Activated CD8-positive, alpha-beta T cell treated with anti-CD3 and anti-CD28 coated beads for 36 hours (primary cell): ENCODE data around the gene TLNRD1. TPM values are rescaled to one million over a fixed set of nuclear protein-coding genes. Genes with fewer than 3 reads are reported as not detected.

Source experiments
- ATAC-seq: fragments of 200-7000 bp; cut with Tn5 transposase; one replicate; pipeline ENCODE4 v1.10.0; 2021; ENCODE audit warnings: mild to moderate bottlenecking, moderate library complexity
- CTCF ChIA-PET: fragments of 350-600 bp; sonication (Branson Sonifier 250); formaldehyde crosslinking; loops from one replicate; lab custom pipeline; 2021; ENCODE audit warnings: antibody characterized with exemption; lab: Charles Lee
- POLR2A ChIA-PET: fragments of 350-600 bp; sonication (Branson Sonifier 250); formaldehyde crosslinking; loops from one replicate; lab custom pipeline; 2021; ENCODE audit warnings: antibody characterized with exemption; lab: Charles Lee
- DNase-seq: peaks from one replicate; pipeline ENCODE4 v3.0.0-alpha.2; 2020
- H3K27ac Mint-ChIP-seq: one replicate; pipeline ENCODE4 v1.8.0; 2021; ENCODE audit warnings: mild to moderate bottlenecking, mixed read lengths
- H3K27me3 Mint-ChIP-seq: one replicate; pipeline ENCODE4 v1.8.0; 2021; ENCODE audit warnings: mixed read lengths
- H3K36me3 Mint-ChIP-seq: one replicate; pipeline ENCODE4 v1.8.0; 2021; ENCODE audit warnings: low read depth, mixed read lengths
- H3K4me1 Mint-ChIP-seq: one replicate; pipeline ENCODE4 v1.8.0; 2021; ENCODE audit warnings: low read depth, mixed read lengths
- H3K4me3 Mint-ChIP-seq: one replicate; pipeline ENCODE4 v1.8.0; 2021; ENCODE audit warnings: mild to moderate bottlenecking, moderate library complexity, mixed read lengths
- H3K9me3 Mint-ChIP-seq: one replicate; pipeline ENCODE4 v1.8.0; 2021; ENCODE audit warnings: mixed read lengths
- intact Hi-C: fragments of 100-400 bp; cut with micrococcal nuclease; formaldehyde crosslinking; loops from one replicate; pipeline ENCODE4 v1.10.0; 2022
- total RNA-seq, 2 experiments: library from RNA; stranded (reverse); gene quantifications; one replicate each; pipeline ENCODE4 v1.2.3, GENCODE V29; 2021
- TF ChIP-seq, protein P1 (sequence below): fragments of 200-600 bp; IDR thresholded peaks from one replicate; pipeline ENCODE4 v1.8.0; 2022; ENCODE audit warnings: antibody characterized with exemption, mild to moderate bottlenecking

Gene TLNRD1
- total RNA-seq, 2 experiments from 2014 or later, result 19.3 to 20.1 TPM

DNA sequence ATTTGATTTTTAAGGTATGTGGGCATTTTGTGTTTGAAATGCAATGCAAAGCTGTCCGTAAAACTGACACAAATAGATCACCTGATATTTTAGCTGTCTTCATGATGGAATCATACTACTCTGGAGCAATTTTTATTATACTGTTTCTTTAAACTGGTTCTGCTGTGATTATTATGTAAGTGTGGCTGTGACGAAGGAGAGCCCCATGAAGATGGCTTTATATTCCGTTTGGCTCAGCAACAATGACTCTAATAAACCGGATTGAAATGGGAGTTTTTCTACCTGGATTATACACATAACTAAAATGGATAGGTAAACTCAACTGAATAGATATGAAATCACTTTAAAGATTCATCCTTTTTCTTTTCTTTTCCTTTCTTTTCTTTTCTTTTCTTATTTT is 9.4 kb downstream of the TLNRD1 start:
- CTCF ChIA-PET, result interaction anchor here (0.7 to 3.8 kb wide), 7 partner anchors 11 to 471 kb away, joined by 3 to 10 read pairs (median 4); no protein-coding TSS in a partner anchor
- Mint-ChIP-seq H3K27me3 (no peaks in the 10 kb centered on the region), H3K9me3 (no peaks in the 10 kb centered on the region), H3K36me3 (peaks cover 3% of the 10 kb centered on the region), H3K4me3 (no peak overlapping the region), H3K4me1 (peaks cover 38% of the 10 kb centered on the region), H3K27ac (peak overlapping the region; percentile 44)
- ATAC-seq (no peak), DNase-seq (no peak)
- POLR2A ChIA-PET, result interaction anchor here (1.3 kb wide), 1 partner anchor 8 kb away, joined by 7 read pairs; no protein-coding TSS in a partner anchor
- intact Hi-C loops, result no loop called here
- TF ChIP-seq, protein P1, sequence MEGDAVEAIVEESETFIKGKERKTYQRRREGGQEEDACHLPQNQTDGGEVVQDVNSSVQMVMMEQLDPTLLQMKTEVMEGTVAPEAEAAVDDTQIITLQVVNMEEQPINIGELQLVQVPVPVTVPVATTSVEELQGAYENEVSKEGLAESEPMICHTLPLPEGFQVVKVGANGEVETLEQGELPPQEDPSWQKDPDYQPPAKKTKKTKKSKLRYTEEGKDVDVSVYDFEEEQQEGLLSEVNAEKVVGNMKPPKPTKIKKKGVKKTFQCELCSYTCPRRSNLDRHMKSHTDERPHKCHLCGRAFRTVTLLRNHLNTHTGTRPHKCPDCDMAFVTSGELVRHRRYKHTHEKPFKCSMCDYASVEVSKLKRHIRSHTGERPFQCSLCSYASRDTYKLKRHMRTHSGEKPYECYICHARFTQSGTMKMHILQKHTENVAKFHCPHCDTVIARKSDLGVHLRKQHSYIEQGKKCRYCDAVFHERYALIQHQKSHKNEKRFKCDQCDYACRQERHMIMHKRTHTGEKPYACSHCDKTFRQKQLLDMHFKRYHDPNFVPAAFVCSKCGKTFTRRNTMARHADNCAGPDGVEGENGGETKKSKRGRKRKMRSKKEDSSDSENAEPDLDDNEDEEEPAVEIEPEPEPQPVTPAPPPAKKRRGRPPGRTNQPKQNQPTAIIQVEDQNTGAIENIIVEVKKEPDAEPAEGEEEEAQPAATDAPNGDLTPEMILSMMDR, result no peak

DNA sequence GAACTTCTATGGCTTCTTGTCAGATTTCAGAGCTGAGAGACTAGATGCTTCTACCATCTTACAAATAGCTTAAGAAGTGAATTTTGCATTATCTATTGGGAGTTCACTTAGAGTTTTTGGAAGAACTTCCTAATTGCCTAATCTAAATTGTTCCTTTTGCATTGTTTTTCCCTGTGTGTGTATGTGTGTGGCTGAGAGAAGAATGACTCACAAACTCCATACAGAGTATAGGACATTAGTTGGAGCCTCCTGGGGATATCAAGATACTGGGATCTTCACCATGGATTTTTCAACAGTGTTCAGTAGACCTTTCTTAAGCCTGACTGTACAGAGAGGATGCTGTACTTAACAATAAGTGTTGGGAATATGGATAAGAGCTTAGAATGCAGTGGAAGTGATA is 10.9 kb downstream of the TLNRD1 start:
- Mint-ChIP-seq H3K9me3 (no peaks in the 10 kb centered on the region), H3K36me3 (no peaks in the 10 kb centered on the region), H3K27me3 (no peaks in the 10 kb centered on the region), H3K4me1 (peaks cover 31% of the 10 kb centered on the region), H3K4me3 (no peak overlapping the region), H3K27ac (no peak overlapping the region)
- CTCF ChIA-PET, result no interaction called here
- TF ChIP-seq, protein P1, result no peak
- ATAC-seq (no peak), DNase-seq (no peak)
- POLR2A ChIA-PET, result no interaction called here
- intact Hi-C loops, result no loop called here

DNA sequence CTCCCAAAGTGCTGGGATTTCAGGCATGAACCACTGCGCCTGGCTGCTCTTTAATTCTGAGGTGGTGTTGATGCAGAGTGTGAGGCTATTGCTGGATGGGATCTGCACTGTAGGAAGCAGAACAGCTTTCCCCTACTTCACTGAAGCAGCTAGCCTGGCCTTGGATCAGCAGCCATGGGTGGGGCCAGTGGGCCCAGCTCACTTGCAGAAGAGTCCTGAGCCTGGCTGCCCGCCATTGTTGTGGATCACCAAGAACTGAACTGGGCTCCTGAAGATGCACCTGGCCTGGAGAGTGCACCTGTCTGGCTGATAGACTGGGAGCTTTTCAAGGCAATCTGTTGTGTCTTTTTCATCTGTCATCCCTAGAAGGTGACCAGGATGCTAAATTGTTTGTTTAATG is 11.9 kb downstream of the TLNRD1 start:
- TF ChIP-seq, protein P1, result no peak
- no peak overlapping the region for H3K27ac Mint-ChIP-seq
- H3K4me3 Mint-ChIP-seq, result no peak overlapping the region
- H3K9me3 Mint-ChIP-seq, result no peaks in the 10 kb centered on the region
- ATAC-seq (no peak), DNase-seq (no peak)
- H3K36me3 Mint-ChIP-seq, result no peaks in the 10 kb centered on the region
- ChIA-PET CTCF (no interaction called here), POLR2A (no interaction called here)
- H3K4me1 Mint-ChIP-seq, result peaks cover 24% of the 10 kb centered on the region
- intact Hi-C loops, result no loop called here
- H3K27me3 Mint-ChIP-seq, result no peaks in the 10 kb centered on the region

DNA sequence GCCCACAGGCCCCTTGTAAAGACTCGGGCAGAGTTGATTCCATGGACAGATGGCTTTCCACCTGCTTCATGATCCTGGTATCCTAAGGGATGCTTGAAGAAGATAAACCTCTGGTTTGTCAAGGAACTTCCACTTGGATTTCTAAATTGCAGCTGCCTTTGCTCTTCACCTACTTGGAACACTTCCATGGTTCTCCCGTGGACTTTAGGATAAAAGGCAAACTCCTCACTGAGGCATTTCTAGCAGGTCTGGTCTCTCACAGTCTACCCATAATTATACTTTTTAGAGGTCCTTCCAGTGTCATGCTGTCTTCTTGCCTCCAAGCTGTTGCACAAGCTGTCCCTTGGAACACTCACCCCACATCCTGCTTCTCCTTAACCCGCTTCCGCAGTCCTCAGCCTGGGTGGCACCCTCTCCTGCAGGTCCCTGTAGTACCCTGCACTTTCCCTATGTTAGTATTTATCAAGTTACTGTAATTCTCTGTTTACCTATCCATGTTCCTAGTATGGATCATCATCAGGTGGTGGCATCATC is 12.7 kb downstream of the TLNRD1 start:
- ATAC-seq, result no peak
- Mint-ChIP-seq H3K9me3 (no peaks in the 10 kb centered on the region), H3K27me3 (no peaks in the 10 kb centered on the region), H3K4me1 (peaks cover 15% of the 10 kb centered on the region), H3K27ac (no peak overlapping the region), H3K4me3 (no peak overlapping the region), H3K36me3 (no peaks in the 10 kb centered on the region)
- CTCF ChIA-PET, result no interaction called here
- DNase-seq, result no peak
- POLR2A ChIA-PET, result interaction anchor here (0.7 kb wide), 1 partner anchor 12 kb away, joined by 4 read pairs; no protein-coding TSS in a partner anchor
- intact Hi-C loops, result no loop called here
- TF ChIP-seq, protein P1, result no peak

DNA sequence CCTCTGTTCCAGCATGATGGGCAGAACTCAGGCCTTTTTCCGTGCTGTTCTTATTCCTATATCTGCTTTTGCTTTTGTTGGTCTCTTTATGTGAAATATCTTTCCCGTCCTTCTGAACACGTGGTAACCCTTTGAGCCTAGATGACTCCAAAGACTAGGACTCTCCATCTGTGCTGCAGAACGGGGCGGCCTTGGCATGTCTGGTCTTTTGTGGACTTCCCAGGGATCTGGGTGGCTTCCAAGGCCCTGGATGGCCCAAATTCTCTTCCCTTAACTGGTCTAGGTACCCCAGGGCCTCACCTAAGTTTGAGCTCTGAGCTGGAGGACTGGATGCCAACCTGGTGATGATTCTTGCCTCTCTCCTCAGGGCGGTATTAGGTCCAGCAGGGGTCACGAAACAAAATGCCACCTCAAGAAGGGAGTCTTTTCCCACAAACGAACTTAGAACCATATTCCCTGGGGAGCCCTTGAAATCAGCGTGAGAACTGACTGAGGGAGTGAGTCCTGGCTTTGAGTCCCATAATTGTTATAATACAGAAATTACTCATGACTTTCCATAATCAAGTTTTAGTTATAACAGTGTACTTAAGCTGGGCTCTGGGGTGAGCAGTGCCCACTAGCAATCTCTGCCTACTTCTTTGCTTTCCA is 13.8 kb downstream of the TLNRD1 start:
- POLR2A ChIA-PET, result no interaction called here
- H3K4me1 Mint-ChIP-seq, result peaks cover 6% of the 10 kb centered on the region
- H3K9me3 Mint-ChIP-seq, result no peaks in the 10 kb centered on the region
- H3K27me3 Mint-ChIP-seq, result no peaks in the 10 kb centered on the region
- intact Hi-C loops, result no loop called here
- no peak overlapping the region for H3K27ac Mint-ChIP-seq
- TF ChIP-seq, protein P1, result no peak
- ATAC-seq (no peak), DNase-seq (no peak)
- H3K4me3 Mint-ChIP-seq, result no peak overlapping the region
- CTCF ChIA-PET, result no interaction called here
- H3K36me3 Mint-ChIP-seq, result no peaks in the 10 kb centered on the region
